ENCODE measurements around the gene FAM20B.

The FAM20B gene

GRCh38 chr1:179048339-179049124 is 22.8 kb downstream of the FAM20B start:
- no peak overlapping the region for H3K4me3 Mint-ChIP-seq
- H3K4me1 Mint-ChIP-seq, result no peaks in the 10 kb centered on the region
- H3K36me3 Mint-ChIP-seq, result peaks cover 12% of the 10 kb centered on the region
- CTCF ChIA-PET, result interaction anchor here (0.7 kb wide), 1 partner anchor 766 kb away, joined by 3 read pairs; no protein-coding TSS in a partner anchor
- no peaks in the 10 kb centered on the region for H3K27me3 Mint-ChIP-seq
- no peaks in the 10 kb centered on the region for H3K9me3 Mint-ChIP-seq
- H3K27ac Mint-ChIP-seq, result peak overlapping the region; percentile 33
- DNase-seq, result no peak

- no peak overlapping the region for H3K4me3 Mint-ChIP-seq
- H3K27me3 Mint-ChIP-seq, result no peaks in the 10 kb centered on the region
- DNase-seq, result no peak
- H3K4me1 Mint-ChIP-seq, result no peaks in the 10 kb centered on the region
- H3K27ac Mint-ChIP-seq, result no peak overlapping the region
- CTCF ChIA-PET, result no interaction called here
- peaks cover 1% of the 10 kb centered on the region for H3K9me3 Mint-ChIP-seq
- peaks cover 26% of the 10 kb centered on the region for H3K36me3 Mint-ChIP-seq
These were observed 27.1 kb downstream of the FAM20B start for GRCh38 chr1:179052776-179053175.

GRCh38 chr1:179053486-179053885 is 27.8 kb downstream of the FAM20B start:
- Mint-ChIP-seq H3K36me3 (peaks cover 29% of the 10 kb centered on the region), H3K4me1 (no peaks in the 10 kb centered on the region), H3K9me3 (peaks cover 1% of the 10 kb centered on the region), H3K4me3 (no peak overlapping the region), H3K27me3 (no peaks in the 10 kb centered on the region), H3K27ac (no peak overlapping the region)
- DNase-seq, result no peak
- CTCF ChIA-PET, result no interaction called here

GRCh38 chr1:179055937-179056336 is 30.2 kb downstream of the FAM20B start:
- H3K36me3 Mint-ChIP-seq, result peaks cover 40% of the 10 kb centered on the region
- H3K27ac Mint-ChIP-seq, result no peak overlapping the region
- DNase-seq, result no peak
- no peaks in the 10 kb centered on the region for H3K27me3 Mint-ChIP-seq
- peaks cover 1% of the 10 kb centered on the region for H3K9me3 Mint-ChIP-seq
- no peak overlapping the region for H3K4me3 Mint-ChIP-seq
- no peaks in the 10 kb centered on the region for H3K4me1 Mint-ChIP-seq
- CTCF ChIA-PET, result no interaction called here

GRCh38 chr1:179058487-179059483 is 33.1 kb downstream of the FAM20B start:
- Mint-ChIP-seq H3K4me3 (no peak overlapping the region), H3K4me1 (no peaks in the 10 kb centered on the region), H3K36me3 (peaks cover 47% of the 10 kb centered on the region), H3K27ac (peak overlapping the region; percentile 3), H3K27me3 (no peaks in the 10 kb centered on the region), H3K9me3 (peaks cover 1% of the 10 kb centered on the region)
- CTCF ChIA-PET, result interaction anchor here (0.6 to 0.9 kb wide), 2 partner anchors 20 to 70 kb away, joined by 3 read pairs; no protein-coding TSS in a partner anchor
- no peak for DNase-seq

- CTCF ChIA-PET, result interaction anchor here (1.0 kb wide), 1 partner anchor 19 kb away, joined by 3 read pairs; no protein-coding TSS in a partner anchor
- Mint-ChIP-seq H3K27ac (no peak overlapping the region), H3K36me3 (peaks cover 39% of the 10 kb centered on the region), H3K27me3 (no peaks in the 10 kb centered on the region), H3K9me3 (peaks cover 1% of the 10 kb centered on the region), H3K4me1 (no peaks in the 10 kb centered on the region), H3K4me3 (no peak overlapping the region)
- DNase-seq, result no peak
These were observed 35.9 kb downstream of the FAM20B start for GRCh38 chr1:179061360-179062282.

- no peak overlapping the region for H3K27ac Mint-ChIP-seq
- H3K4me3 Mint-ChIP-seq, result no peak overlapping the region
- CTCF ChIA-PET, result interaction anchor here (0.6 to 2.1 kb wide), 3 partner anchors 12 to 64 kb away, joined by 3 to 6 read pairs (median 4); no protein-coding TSS in a partner anchor
- H3K4me1 Mint-ChIP-seq, result no peaks in the 10 kb centered on the region
- H3K27me3 Mint-ChIP-seq, result no peaks in the 10 kb centered on the region
- DNase-seq, result no peak
- H3K36me3 Mint-ChIP-seq, result peaks cover 28% of the 10 kb centered on the region
- no peaks in the 10 kb centered on the region for H3K9me3 Mint-ChIP-seq
These were observed 40.8 kb downstream of the FAM20B start for GRCh38 chr1:179066471-179066870.

- H3K36me3 Mint-ChIP-seq, result peaks cover 10% of the 10 kb centered on the region
- H3K4me1 Mint-ChIP-seq, result peaks cover 17% of the 10 kb centered on the region
- CTCF ChIA-PET, result interaction anchor here (0.9 to 1.0 kb wide), 2 partner anchors 210 to 280 kb away, joined by 3 to 4 read pairs; no protein-coding TSS in a partner anchor
- H3K27me3 Mint-ChIP-seq, result no peaks in the 10 kb centered on the region
- no peak overlapping the region for H3K27ac Mint-ChIP-seq
- DNase-seq, result no peak
- no peaks in the 10 kb centered on the region for H3K9me3 Mint-ChIP-seq
- H3K4me3 Mint-ChIP-seq, result no peak overlapping the region
These were observed 51.7 kb downstream of the FAM20B start for GRCh38 chr1:179077396-179077795.

GRCh38 chr1:179079113-179079761 is 53.5 kb downstream of the FAM20B start:
- Mint-ChIP-seq H3K9me3 (no peaks in the 10 kb centered on the region), H3K36me3 (peaks cover 5% of the 10 kb centered on the region), H3K4me1 (peaks cover 28% of the 10 kb centered on the region), H3K27me3 (no peaks in the 10 kb centered on the region), H3K27ac (no peak overlapping the region), H3K4me3 (no peak overlapping the region)
- DNase-seq, result peak; percentile 65
- CTCF ChIA-PET, result interaction anchor here (0.6 to 2.8 kb wide), 16 partner anchors 10 to 736 kb away, joined by 3 to 8 read pairs (median 4); partner anchors contain the start of gene AXDND1

- peak overlapping the region; percentile 91 for H3K4me3 Mint-ChIP-seq
- H3K4me1 Mint-ChIP-seq, result peaks cover 36% of the 10 kb centered on the region
- CTCF ChIA-PET, result interaction anchor here (0.7 to 3.6 kb wide), 9 partner anchors 11 to 289 kb away, joined by 3 to 23 read pairs (median 5); no protein-coding TSS in a partner anchor
- H3K9me3 Mint-ChIP-seq, result no peaks in the 10 kb centered on the region
- peak; percentile 57 for DNase-seq
- peak overlapping the region; percentile 87 for H3K27ac Mint-ChIP-seq
- H3K36me3 Mint-ChIP-seq, result peaks cover 11% of the 10 kb centered on the region
- no peaks in the 10 kb centered on the region for H3K27me3 Mint-ChIP-seq
These were observed 55.4 kb downstream of the FAM20B start for GRCh38 chr1:179080866-179081686.

- H3K4me1 Mint-ChIP-seq, result peaks cover 36% of the 10 kb centered on the region
- no peaks in the 10 kb centered on the region for H3K27me3 Mint-ChIP-seq
- H3K36me3 Mint-ChIP-seq, result peaks cover 14% of the 10 kb centered on the region
- CTCF ChIA-PET, result interaction anchor here (1.0 to 3.6 kb wide), 6 partner anchors 38 to 286 kb away, joined by 3 to 23 read pairs (median 6); no protein-coding TSS in a partner anchor
- peak; percentile 90 for DNase-seq
- H3K4me3 Mint-ChIP-seq, result peak within 1 kb of the TSS; percentile 91
- H3K27ac Mint-ChIP-seq, result peak within 1 kb of the TSS; percentile 91
- no peaks in the 10 kb centered on the region for H3K9me3 Mint-ChIP-seq
These were observed 56.1 kb downstream of the FAM20B start, which contains the start of gene TOR3A for GRCh38 chr1:179081687-179082332. Gene TOR3A, plus strand, starts transcription at chr1:179082070. Its CDS starts 59 bp downstream, at chr1:179082129.

All from activated naive CD4-positive, alpha-beta T cell treated with anti-CD3 and anti-CD28 coated beads, Interleukin-2, amount 10 ng/mL, durations not matched to agents 7 days and 5 days (primary cell).